ENCODE measurements around the gene KCNF1.
"Not testable (repeated sequence)": the region's sequence is repeated elsewhere in the genome, so short reads cannot be mapped to it uniquely, and the experiment has no call there.

The KCNF1 gene

GRCh38 chr2:10947005-10947440, 35.3 kb downstream of the KCNF1 start:
- no peak for DNase-seq

- no peak for DNase-seq
Measured at GRCh38 chr2:10947446-10948187, 35.9 kb downstream of the KCNF1 start.

GRCh38 chr2:10948188-10948564, 36.4 kb downstream of the KCNF1 start:
- no peak for DNase-seq

GRCh38 chr2:10948606-10949230, 37.0 kb downstream of the KCNF1 start:
- no peak for DNase-seq

- no peak for DNase-seq
Measured at GRCh38 chr2:10949835-10950234, 38.1 kb downstream of the KCNF1 start.

- no peak for DNase-seq
Measured at GRCh38 chr2:10951558-10952414, 40.1 kb downstream of the KCNF1 start.

GRCh38 chr2:10954416-10954815, 42.7 kb downstream of the KCNF1 start:
- DNase-seq: no peak

GRCh38 chr2:10954856-10955818, 43.4 kb downstream of the KCNF1 start:
- no peak for DNase-seq

GRCh38 chr2:10956006-10956790, 44.5 kb downstream of the KCNF1 start:
- no peak for DNase-seq

- DNase-seq: no peak
Measured at GRCh38 chr2:10957391-10957790, 45.7 kb downstream of the KCNF1 start.

- not testable (repeated sequence) for DNase-seq
Measured at GRCh38 chr2:10958452-10958851, 46.7 kb downstream of the KCNF1 start.

- DNase-seq: no peak
Measured at GRCh38 chr2:10960606-10961489, 49.1 kb downstream of the KCNF1 start.

GRCh38 chr2:10961490-10961875, 49.7 kb downstream of the KCNF1 start:
- DNase-seq: no peak

- DNase-seq: no peak
Measured at GRCh38 chr2:10962004-10962403, 50.3 kb downstream of the KCNF1 start.

GRCh38 chr2:10963155-10963554, 51.4 kb downstream of the KCNF1 start:
- no peak for DNase-seq

Measured in NCI-H1105 (cell line).